ENCODE data around the gene NT5DC4.
A peak's percentile ranks its signal among the peaks of the same experiment; 100 is the strongest.

NT5DC4 gene

GRCh38 chr2:112737542-112738232, 16.9 kb downstream of the NT5DC4 start:
- H3K4me3 Mint-ChIP-seq, result no peak overlapping the region
- no peaks in the 10 kb centered on the region for H3K27me3 Mint-ChIP-seq (ENCODE audit: low read depth)
- H3K27ac Mint-ChIP-seq, result no peak overlapping the region
- no peaks in the 10 kb centered on the region for H3K4me1 Mint-ChIP-seq (ENCODE audit: low read depth)
- H3K9me3 Mint-ChIP-seq, result no peaks in the 10 kb centered on the region
- H3K36me3 Mint-ChIP-seq (ENCODE audit: low read depth), result peaks cover 57% of the 10 kb centered on the region
- DNase-seq (ENCODE audit: low spot score), result no peak

GRCh38 chr2:112740527-112740926, 19.7 kb downstream of the NT5DC4 start:
- Mint-ChIP-seq H3K4me3 (no peak overlapping the region), H3K27me3 (ENCODE audit: low read depth) (no peaks in the 10 kb centered on the region), H3K36me3 (ENCODE audit: low read depth) (peaks cover 73% of the 10 kb centered on the region), H3K4me1 (ENCODE audit: low read depth) (no peaks in the 10 kb centered on the region), H3K27ac (no peak overlapping the region), H3K9me3 (no peaks in the 10 kb centered on the region)
- no peak for DNase-seq (ENCODE audit: low spot score)

GRCh38 chr2:112749755-112750559, 29.1 kb downstream of the NT5DC4 start:
- H3K4me3 Mint-ChIP-seq, result peak overlapping the region; percentile 35
- H3K9me3 Mint-ChIP-seq, result no peaks in the 10 kb centered on the region

GRCh38 chr2:112750560-112750843, 29.7 kb downstream of the NT5DC4 start:
- Mint-ChIP-seq H3K27ac (peak overlapping the region; percentile 81), H3K4me1 (ENCODE audit: low read depth) (peaks cover 47% of the 10 kb centered on the region), H3K9me3 (no peaks in the 10 kb centered on the region), H3K27me3 (ENCODE audit: low read depth) (no peaks in the 10 kb centered on the region), H3K4me3 (peak overlapping the region; percentile 35), H3K36me3 (ENCODE audit: low read depth) (peaks cover 72% of the 10 kb centered on the region)
- no peak for DNase-seq (ENCODE audit: low spot score)

More at GRCh38 chr2:112749755-112750559, 29.1 kb downstream of the NT5DC4 start:
- H3K27me3 Mint-ChIP-seq (ENCODE audit: low read depth), result no peaks in the 10 kb centered on the region
- H3K27ac Mint-ChIP-seq, result peak overlapping the region; percentile 81
- peaks cover 68% of the 10 kb centered on the region for H3K36me3 Mint-ChIP-seq (ENCODE audit: low read depth)
- peak; percentile 66 for DNase-seq (ENCODE audit: low spot score)
- H3K4me1 Mint-ChIP-seq (ENCODE audit: low read depth), result peaks cover 43% of the 10 kb centered on the region

GRCh38 chr2:112751451-112752197, 30.8 kb downstream of the NT5DC4 start:
- no peak overlapping the region for H3K4me3 Mint-ChIP-seq
- no peak for DNase-seq (ENCODE audit: low spot score)
- no peaks in the 10 kb centered on the region for H3K9me3 Mint-ChIP-seq
- peaks cover 54% of the 10 kb centered on the region for H3K4me1 Mint-ChIP-seq (ENCODE audit: low read depth)
- no peaks in the 10 kb centered on the region for H3K27me3 Mint-ChIP-seq (ENCODE audit: low read depth)
- H3K27ac Mint-ChIP-seq, result no peak overlapping the region
- H3K36me3 Mint-ChIP-seq (ENCODE audit: low read depth), result peaks cover 75% of the 10 kb centered on the region

GRCh38 chr2:112752667-112753066, 31.8 kb downstream of the NT5DC4 start:
- DNase-seq (ENCODE audit: low spot score), result no peak
- Mint-ChIP-seq H3K9me3 (no peaks in the 10 kb centered on the region), H3K27me3 (ENCODE audit: low read depth) (no peaks in the 10 kb centered on the region), H3K4me3 (no peak overlapping the region), H3K4me1 (ENCODE audit: low read depth) (peaks cover 55% of the 10 kb centered on the region), H3K27ac (no peak overlapping the region), H3K36me3 (ENCODE audit: low read depth) (peaks cover 77% of the 10 kb centered on the region)

- H3K27ac Mint-ChIP-seq, result no peak overlapping the region
- no peak overlapping the region for H3K4me3 Mint-ChIP-seq
- H3K36me3 Mint-ChIP-seq (ENCODE audit: low read depth), result peaks cover 80% of the 10 kb centered on the region
- no peak for DNase-seq (ENCODE audit: low spot score)
- no peaks in the 10 kb centered on the region for H3K9me3 Mint-ChIP-seq
- H3K27me3 Mint-ChIP-seq (ENCODE audit: low read depth), result no peaks in the 10 kb centered on the region
- peaks cover 62% of the 10 kb centered on the region for H3K4me1 Mint-ChIP-seq (ENCODE audit: low read depth)
Observed at GRCh38 chr2:112754564-112754963, 33.7 kb downstream of the NT5DC4 start.

GRCh38 chr2:112755444-112755843, 34.6 kb downstream of the NT5DC4 start:
- H3K36me3 Mint-ChIP-seq (ENCODE audit: low read depth), result peaks cover 71% of the 10 kb centered on the region
- H3K4me1 Mint-ChIP-seq (ENCODE audit: low read depth), result peaks cover 53% of the 10 kb centered on the region
- H3K4me3 Mint-ChIP-seq, result no peak overlapping the region
- DNase-seq (ENCODE audit: low spot score), result no peak
- H3K27me3 Mint-ChIP-seq (ENCODE audit: low read depth), result no peaks in the 10 kb centered on the region
- no peaks in the 10 kb centered on the region for H3K9me3 Mint-ChIP-seq
- H3K27ac Mint-ChIP-seq, result no peak overlapping the region

- H3K36me3 Mint-ChIP-seq (ENCODE audit: low read depth), result peaks cover 70% of the 10 kb centered on the region
- DNase-seq (ENCODE audit: low spot score), result no peak
- H3K27me3 Mint-ChIP-seq (ENCODE audit: low read depth), result no peaks in the 10 kb centered on the region
- peak overlapping the region; percentile 17 for H3K27ac Mint-ChIP-seq
- H3K4me1 Mint-ChIP-seq (ENCODE audit: low read depth), result peaks cover 50% of the 10 kb centered on the region
- no peaks in the 10 kb centered on the region for H3K9me3 Mint-ChIP-seq
- no peak overlapping the region for H3K4me3 Mint-ChIP-seq
Observed at GRCh38 chr2:112756207-112756606, 35.4 kb downstream of the NT5DC4 start.

- no peaks in the 10 kb centered on the region for H3K9me3 Mint-ChIP-seq
- no peaks in the 10 kb centered on the region for H3K27me3 Mint-ChIP-seq (ENCODE audit: low read depth)
- peaks cover 70% of the 10 kb centered on the region for H3K36me3 Mint-ChIP-seq (ENCODE audit: low read depth)
- H3K27ac Mint-ChIP-seq, result no peak overlapping the region
- H3K4me3 Mint-ChIP-seq, result no peak overlapping the region
- DNase-seq (ENCODE audit: low spot score), result no peak
- H3K4me1 Mint-ChIP-seq (ENCODE audit: low read depth), result peaks cover 56% of the 10 kb centered on the region
Observed at GRCh38 chr2:112757265-112757664, 36.4 kb downstream of the NT5DC4 start.

- H3K27me3 Mint-ChIP-seq (ENCODE audit: low read depth), result no peaks in the 10 kb centered on the region
- H3K4me3 Mint-ChIP-seq, result no peak overlapping the region
- no peak for DNase-seq (ENCODE audit: low spot score)
- H3K4me1 Mint-ChIP-seq (ENCODE audit: low read depth), result peaks cover 62% of the 10 kb centered on the region
- peaks cover 73% of the 10 kb centered on the region for H3K36me3 Mint-ChIP-seq (ENCODE audit: low read depth)
- no peak overlapping the region for H3K27ac Mint-ChIP-seq
- H3K9me3 Mint-ChIP-seq, result no peaks in the 10 kb centered on the region
Observed at GRCh38 chr2:112758711-112759110, 37.9 kb downstream of the NT5DC4 start.

- peaks cover 53% of the 10 kb centered on the region for H3K4me1 Mint-ChIP-seq (ENCODE audit: low read depth)
- no peak for DNase-seq (ENCODE audit: low spot score)
- H3K27ac Mint-ChIP-seq, result no peak overlapping the region
- H3K9me3 Mint-ChIP-seq, result no peaks in the 10 kb centered on the region
- no peaks in the 10 kb centered on the region for H3K27me3 Mint-ChIP-seq (ENCODE audit: low read depth)
- H3K4me3 Mint-ChIP-seq, result no peak overlapping the region
- H3K36me3 Mint-ChIP-seq (ENCODE audit: low read depth), result peaks cover 62% of the 10 kb centered on the region
Observed at GRCh38 chr2:112760149-112760548, 39.3 kb downstream of the NT5DC4 start.

- H3K36me3 Mint-ChIP-seq (ENCODE audit: low read depth), result peaks cover 44% of the 10 kb centered on the region
- H3K27me3 Mint-ChIP-seq (ENCODE audit: low read depth), result no peaks in the 10 kb centered on the region
- H3K9me3 Mint-ChIP-seq, result peaks cover 3% of the 10 kb centered on the region
- H3K27ac Mint-ChIP-seq, result peak overlapping the region; percentile 39
- peak overlapping the region; percentile 85 for H3K4me3 Mint-ChIP-seq
- DNase-seq (ENCODE audit: low spot score), result no peak
- peaks cover 48% of the 10 kb centered on the region for H3K4me1 Mint-ChIP-seq (ENCODE audit: low read depth)
Observed at GRCh38 chr2:112762276-112762675, 41.5 kb downstream of the NT5DC4 start.

Data from T-helper 2 cell treated with Interferon-gamma antibody and Interleukin-4, amounts not matched to agents 5 μg/mL and 100 μg/mL, for 36 hours (primary cell).